ENCODE results near the gene IFITM2.
"Not testable (repeated sequence)": the region's sequence is repeated elsewhere in the genome, so short reads cannot be mapped to it uniquely, and the experiment has no call there.

Gene IFITM2

GRCh38 chr11:337711-338110, 30.1 kb downstream of the IFITM2 start:
- no peak for FAIRE-seq
- TF ChIP-seq POLR2A (IDR thresholded peaks at IDR 0.05; ENCODE audit: low read depth, low read length) (no peak), TAF1 (IDR thresholded peaks at IDR 0.05; ENCODE audit: low read depth, low read length) (no peak), PAX5 (IDR thresholded peaks at IDR 0.05; ENCODE audit: insufficient read depth, low read length, severe bottlenecking) (no peak), SPI1 (IDR thresholded peaks at IDR 0.05; ENCODE audit: low read depth, low read length) (no peak), POU2F2 (IDR thresholded peaks at IDR 0.05; ENCODE audit: low read depth, low read length) (no peak), POLR2AphosphoS5 (IDR thresholded peaks at IDR 0.05; ENCODE audit: low read depth, low read length) (no peak)
- no peak for DNase-seq (ENCODE audit: insufficient read length, low spot score)

DNA sequence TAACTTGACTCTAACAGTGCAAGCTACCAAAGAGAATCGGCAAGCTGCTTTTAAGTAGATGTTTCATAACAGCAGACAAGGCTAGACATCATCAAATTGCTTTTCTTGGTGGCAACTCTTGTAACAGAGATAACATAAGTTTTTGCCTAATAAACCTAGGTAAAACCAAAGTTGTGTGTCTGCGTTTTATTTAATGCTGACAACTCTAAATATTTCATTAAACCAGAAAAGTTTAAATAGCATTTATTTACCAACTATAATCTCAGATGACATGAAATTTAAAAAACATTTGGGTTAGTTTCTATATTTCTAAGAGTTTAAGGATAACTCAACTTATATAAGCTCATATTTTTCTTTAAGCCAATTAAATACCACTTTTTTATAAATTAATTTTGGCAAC, 32.3 kb downstream of the IFITM2 start:
- no peak for FAIRE-seq
- no peak for DNase-seq (ENCODE audit: insufficient read length, low spot score)
- no peak for TF ChIP-seq POLR2A (IDR thresholded peaks at IDR 0.05; ENCODE audit: low read depth, low read length)
- TF ChIP-seq POU2F2 (IDR thresholded peaks at IDR 0.05; ENCODE audit: low read depth, low read length), result no peak
- no peak for TF ChIP-seq TAF1 (IDR thresholded peaks at IDR 0.05; ENCODE audit: low read depth, low read length)
- TF ChIP-seq POLR2AphosphoS5 (IDR thresholded peaks at IDR 0.05; ENCODE audit: low read depth, low read length), result no peak
- TF ChIP-seq SPI1 (IDR thresholded peaks at IDR 0.05; ENCODE audit: low read depth, low read length), result no peak
- TF ChIP-seq PAX5 (IDR thresholded peaks at IDR 0.05; ENCODE audit: insufficient read depth, low read length, severe bottlenecking), result no peak

DNA sequence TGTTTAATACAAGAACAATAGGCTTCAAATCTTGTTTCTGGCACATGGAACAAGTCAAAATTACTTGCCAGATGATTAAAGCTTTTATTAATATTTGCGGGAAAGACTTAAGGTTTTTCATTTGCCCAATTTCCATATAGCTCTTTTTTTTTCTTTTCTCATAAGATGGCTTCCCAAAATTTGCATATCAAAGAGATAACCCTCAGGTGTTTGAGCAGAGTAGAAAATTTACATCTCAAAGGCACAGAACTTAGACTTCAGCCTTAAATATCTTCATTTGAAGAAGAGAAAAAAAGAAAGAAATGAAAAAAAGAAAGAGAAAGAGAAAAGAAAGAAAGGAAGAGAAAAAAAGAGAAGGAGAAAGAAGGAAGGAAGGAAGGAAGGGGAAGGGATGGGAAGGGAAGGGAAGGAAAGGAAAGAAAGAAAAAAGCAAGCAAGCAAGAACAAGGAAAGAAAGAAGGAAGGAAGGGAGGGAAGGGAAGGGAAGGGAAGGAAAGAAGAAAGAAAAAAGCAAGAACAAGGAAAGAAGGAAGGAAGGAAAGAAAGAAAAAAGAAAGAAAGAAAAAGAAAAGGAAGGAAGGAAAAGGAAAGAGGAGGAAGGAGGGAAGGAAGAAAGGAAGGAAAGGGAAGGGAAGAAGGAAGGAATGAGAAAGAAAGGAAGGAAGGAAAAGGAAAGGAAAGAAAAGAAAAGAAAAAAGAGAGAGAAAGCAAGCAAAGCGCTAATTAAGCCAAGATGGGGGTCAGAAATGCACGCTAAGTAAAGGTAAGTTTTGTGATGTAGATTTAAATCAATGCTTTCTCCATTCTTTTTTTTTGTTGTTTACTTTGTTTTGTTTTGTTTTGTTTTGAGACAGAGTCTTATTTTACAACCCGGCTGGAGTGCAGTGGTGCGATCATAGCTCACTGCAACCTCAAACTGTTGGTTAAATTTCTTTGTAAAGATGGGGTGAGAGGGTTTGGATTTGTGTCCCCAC, 33.2 kb downstream of the IFITM2 start:
- DNase-seq (ENCODE audit: insufficient read length, low spot score) (no peak), FAIRE-seq (no peak)
- no peak for TF ChIP-seq POLR2AphosphoS5 (IDR thresholded peaks at IDR 0.05; ENCODE audit: low read depth, low read length)
- no peak for TF ChIP-seq SPI1 (IDR thresholded peaks at IDR 0.05; ENCODE audit: low read depth, low read length)
- no peak for TF ChIP-seq POLR2A (IDR thresholded peaks at IDR 0.05; ENCODE audit: low read depth, low read length)
- TF ChIP-seq POU2F2 (IDR thresholded peaks at IDR 0.05; ENCODE audit: low read depth, low read length), result no peak
- no peak for TF ChIP-seq TAF1 (IDR thresholded peaks at IDR 0.05; ENCODE audit: low read depth, low read length)
- no peak for TF ChIP-seq PAX5 (IDR thresholded peaks at IDR 0.05; ENCODE audit: insufficient read depth, low read length, severe bottlenecking)

GRCh38 chr11:342328-342727, 34.7 kb downstream of the IFITM2 start:
- DNase-seq (ENCODE audit: insufficient read length, low spot score), result no peak
- TF ChIP-seq POLR2A (IDR thresholded peaks at IDR 0.05; ENCODE audit: low read depth, low read length) (no peak), TAF1 (IDR thresholded peaks at IDR 0.05; ENCODE audit: low read depth, low read length) (no peak), POLR2AphosphoS5 (IDR thresholded peaks at IDR 0.05; ENCODE audit: low read depth, low read length) (no peak), PAX5 (IDR thresholded peaks at IDR 0.05; ENCODE audit: insufficient read depth, low read length, severe bottlenecking) (no peak), POU2F2 (IDR thresholded peaks at IDR 0.05; ENCODE audit: low read depth, low read length) (no peak), SPI1 (IDR thresholded peaks at IDR 0.05; ENCODE audit: low read depth, low read length) (no peak)
- FAIRE-seq, result no peak

GRCh38 chr11:344836-345578, 37.4 kb downstream of the IFITM2 start:
- TF ChIP-seq POLR2A (IDR thresholded peaks at IDR 0.05; ENCODE audit: low read depth, low read length) (no peak), POU2F2 (IDR thresholded peaks at IDR 0.05; ENCODE audit: low read depth, low read length) (no peak), PAX5 (IDR thresholded peaks at IDR 0.05; ENCODE audit: insufficient read depth, low read length, severe bottlenecking) (no peak), SPI1 (IDR thresholded peaks at IDR 0.05; ENCODE audit: low read depth, low read length) (no peak), TAF1 (IDR thresholded peaks at IDR 0.05; ENCODE audit: low read depth, low read length) (no peak), POLR2AphosphoS5 (IDR thresholded peaks at IDR 0.05; ENCODE audit: low read depth, low read length) (no peak)
- DNase-seq (ENCODE audit: insufficient read length, low spot score), result no peak
- no peak for FAIRE-seq

DNA sequence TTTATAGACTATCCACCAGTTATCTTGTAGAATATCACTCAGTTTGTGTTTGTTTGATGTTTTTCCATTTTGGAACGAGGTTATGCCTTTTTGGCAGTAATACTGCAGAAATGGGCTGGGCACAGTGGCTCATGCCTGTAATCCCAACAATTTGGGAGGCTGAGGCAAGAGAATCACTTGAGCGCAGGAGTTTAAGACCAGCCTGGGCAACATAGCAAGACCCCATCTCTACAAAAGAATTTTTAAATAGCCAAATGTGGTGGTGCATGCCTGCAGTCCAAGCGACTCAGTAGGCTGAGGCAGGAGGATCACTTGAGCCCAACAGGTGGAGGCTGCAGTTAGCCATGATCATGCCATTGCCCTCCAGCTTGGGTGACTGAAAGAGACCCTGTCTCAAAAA, 38.9 kb downstream of the IFITM2 start:
- FAIRE-seq, result no peak
- TF ChIP-seq TAF1 (IDR thresholded peaks at IDR 0.05; ENCODE audit: low read depth, low read length), result no peak
- no peak for TF ChIP-seq PAX5 (IDR thresholded peaks at IDR 0.05; ENCODE audit: insufficient read depth, low read length, severe bottlenecking)
- TF ChIP-seq SPI1 (IDR thresholded peaks at IDR 0.05; ENCODE audit: low read depth, low read length), result no peak
- no peak for TF ChIP-seq POLR2A (IDR thresholded peaks at IDR 0.05; ENCODE audit: low read depth, low read length)
- no peak for TF ChIP-seq POU2F2 (IDR thresholded peaks at IDR 0.05; ENCODE audit: low read depth, low read length)
- TF ChIP-seq POLR2AphosphoS5 (IDR thresholded peaks at IDR 0.05; ENCODE audit: low read depth, low read length), result no peak
- no peak for DNase-seq (ENCODE audit: insufficient read length, low spot score)

- DNase-seq (ENCODE audit: insufficient read length, low spot score), result not testable (repeated sequence)
- FAIRE-seq, result peak; percentile 99
These were observed 41.8 kb downstream of the IFITM2 start for GRCh38 chr11:349270-349954.

DNA sequence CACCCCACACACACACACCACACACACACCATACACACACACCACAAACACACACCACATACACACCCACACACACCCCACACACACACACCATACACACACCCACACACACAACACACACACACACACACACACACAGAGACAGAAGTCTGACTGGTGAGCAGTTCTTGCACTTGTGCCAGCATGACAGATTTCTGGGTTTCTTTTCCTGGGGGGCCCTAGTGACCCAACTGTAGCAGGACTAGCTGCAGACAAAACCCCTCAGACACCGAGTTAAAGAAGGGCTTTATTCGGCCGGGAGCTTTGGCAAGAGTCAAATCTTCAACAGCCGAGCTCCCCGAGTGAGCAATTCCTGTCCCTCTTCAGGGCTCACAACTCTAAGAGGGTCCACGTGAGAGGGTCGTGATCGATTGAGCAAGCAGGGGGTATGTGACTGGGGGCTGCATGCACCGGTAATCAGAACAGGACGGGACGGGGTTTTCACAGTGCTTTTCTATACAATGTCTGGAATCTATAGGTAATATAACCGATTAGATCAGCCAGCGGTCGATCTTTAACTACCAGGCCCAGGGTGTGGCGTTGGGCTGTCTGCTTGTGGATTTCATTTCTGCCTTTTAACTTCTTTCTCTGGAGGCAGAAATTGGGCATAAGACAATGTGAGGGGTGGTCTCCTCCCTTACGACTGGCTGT, 42.6 kb downstream of the IFITM2 start:
- DNase-seq (ENCODE audit: insufficient read length, low spot score); FAIRE-seq: not testable (repeated sequence)

DNA sequence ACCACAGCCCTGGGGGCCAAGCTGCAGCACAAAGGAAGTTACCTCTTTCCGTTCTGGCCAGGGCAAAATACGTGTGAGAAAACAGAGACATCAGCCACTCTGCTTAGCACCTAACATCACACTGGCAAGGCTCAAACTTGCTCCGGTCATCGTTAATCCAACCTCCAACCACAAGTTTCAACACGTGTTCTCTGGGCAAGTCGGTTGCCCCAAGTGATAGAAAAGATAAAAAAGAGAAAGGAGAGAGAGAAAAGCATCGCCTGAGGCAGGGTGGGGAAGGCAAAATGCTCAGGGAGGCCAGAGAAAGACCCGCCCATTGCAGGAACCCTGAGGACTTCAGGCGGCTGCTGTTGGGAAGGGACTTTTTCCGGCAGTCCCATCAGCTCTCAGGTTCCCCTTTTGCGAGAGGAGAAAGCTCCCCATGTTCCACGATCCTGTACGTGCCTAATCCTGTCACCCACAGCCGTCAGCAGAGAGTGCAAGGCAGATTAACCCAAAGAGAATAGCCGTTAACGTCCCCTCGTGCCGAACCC, 43.2 kb downstream of the IFITM2 start:
- FAIRE-seq (peak; percentile 76), DNase-seq (ENCODE audit: insufficient read length, low spot score) (no peak)
- TF ChIP-seq SPI1 (IDR thresholded peaks at IDR 0.05; ENCODE audit: low read depth, low read length) (0 out of 2 replicates have a peak, but pooled peaks have one; percentile 23), POU2F2 (IDR thresholded peaks at IDR 0.05; ENCODE audit: low read depth, low read length) (no peak)

Data from GM12891 (cell line).